ENCODE results near the gene S1PR3. TPM values are rescaled to one million over a fixed set of nuclear protein-coding genes. Genes with fewer than 3 reads are reported as not detected.

The S1PR3 gene
- total and polyA plus RNA-seq, 2 donors (not counting 1 experiment from before 2014, with no cell fraction given) = 20.5 to 23.8 TPM

GRCh38 chr9:89012294-89013042 is 21.2 kb downstream of the S1PR3 start:
- Histone ChIP-seq H3K4me1 (ENCODE audit: control insufficient read depth, extremely low read depth, insufficient read depth, low read length) (no peaks in the 10 kb centered on the region), H3K27ac (ENCODE audit: insufficient read depth, low read length) (no peak overlapping the region), H3K4me3 (replicated peaks in 1 of 4; ENCODE audit: control extremely low read depth in 1 of 4, insufficient read depth in 1 of 4, low read depth in 3 of 4, low read length in 4 of 4) (no peak overlapping the region), H3K27me3 (ENCODE audit: control insufficient read depth, insufficient read depth, low read length) (no peaks in the 10 kb centered on the region), H3K79me2 (ENCODE audit: control insufficient read depth, insufficient read depth, low read length) (no peaks in the 10 kb centered on the region), H3K9ac (ENCODE audit: insufficient read depth, low read length) (no peak overlapping the region), H3K4me2 (ENCODE audit: extremely low read depth, insufficient read depth, low read length) (no peak overlapping the region), H2AFZ (ENCODE audit: low read length) (no peak overlapping the region), H3K36me3 (ENCODE audit: control insufficient read depth, insufficient read depth, low read length) (no peaks in the 10 kb centered on the region), H4K20me1 (ENCODE audit: control insufficient read depth, extremely low read depth, insufficient read depth, low read length) (no peaks in the 10 kb centered on the region), H3K9me3 (ENCODE audit: control insufficient read depth, insufficient read depth, low read depth, low read length) (no peaks in the 10 kb centered on the region)
- TF ChIP-seq CTCF (conservative IDR thresholded peaks at IDR 0.05 in 1 of 2, IDR thresholded peaks at IDR 0.05 in 1 of 2; ENCODE audit: low read depth in 1 of 2, low read length in 2 of 2) (no peak), EZH2 (IDR thresholded peaks at IDR 0.05; ENCODE audit: low read length, missing control alignments) (no peak)
- no peak for DNase-seq (ENCODE audit: low read depth in 2 of 2)

DNA sequence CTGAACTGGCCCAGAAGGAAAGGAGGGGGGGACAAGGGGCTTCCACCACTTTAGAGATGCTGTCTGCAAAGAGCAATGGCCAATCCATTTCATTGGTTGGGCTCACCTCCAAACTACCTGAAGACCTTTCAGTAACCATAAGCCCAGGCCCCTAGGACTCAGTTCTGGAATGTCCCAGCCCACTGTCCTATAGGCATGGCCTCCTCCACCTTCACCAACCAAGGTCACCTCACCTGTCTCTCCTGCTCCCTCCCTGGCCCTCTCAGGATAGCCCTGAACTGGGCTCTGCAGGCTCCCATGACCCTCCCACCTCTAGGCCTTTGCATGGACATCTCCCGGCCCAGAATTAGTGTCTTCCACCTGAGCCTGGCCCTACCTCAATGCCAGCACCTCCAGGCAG is 22.4 kb downstream of the S1PR3 start:
- no peak for TF ChIP-seq CTCF (conservative IDR thresholded peaks at IDR 0.05 in 1 of 2, IDR thresholded peaks at IDR 0.05 in 1 of 2; ENCODE audit: low read depth in 1 of 2, low read length in 2 of 2)
- TF ChIP-seq EZH2 (IDR thresholded peaks at IDR 0.05; ENCODE audit: low read length, missing control alignments) = no peak
- Histone ChIP-seq H3K9me3 (ENCODE audit: control insufficient read depth, insufficient read depth, low read depth, low read length) (no peaks in the 10 kb centered on the region), H3K4me1 (ENCODE audit: control insufficient read depth, extremely low read depth, insufficient read depth, low read length) (no peaks in the 10 kb centered on the region), H3K4me2 (ENCODE audit: extremely low read depth, insufficient read depth, low read length) (no peak overlapping the region), H3K9ac (ENCODE audit: insufficient read depth, low read length) (no peak overlapping the region), H3K27ac (ENCODE audit: insufficient read depth, low read length) (no peak overlapping the region), H3K4me3 (replicated peaks in 1 of 4; ENCODE audit: control extremely low read depth in 1 of 4, insufficient read depth in 1 of 4, low read depth in 3 of 4, low read length in 4 of 4) (no peak overlapping the region), H2AFZ (ENCODE audit: low read length) (no peak overlapping the region), H3K27me3 (ENCODE audit: control insufficient read depth, insufficient read depth, low read length) (no peaks in the 10 kb centered on the region), H4K20me1 (ENCODE audit: control insufficient read depth, extremely low read depth, insufficient read depth, low read length) (no peaks in the 10 kb centered on the region), H3K36me3 (ENCODE audit: control insufficient read depth, insufficient read depth, low read length) (no peaks in the 10 kb centered on the region), H3K79me2 (ENCODE audit: control insufficient read depth, insufficient read depth, low read length) (no peaks in the 10 kb centered on the region)
- no peak for DNase-seq (ENCODE audit: low read depth in 2 of 2)

DNA sequence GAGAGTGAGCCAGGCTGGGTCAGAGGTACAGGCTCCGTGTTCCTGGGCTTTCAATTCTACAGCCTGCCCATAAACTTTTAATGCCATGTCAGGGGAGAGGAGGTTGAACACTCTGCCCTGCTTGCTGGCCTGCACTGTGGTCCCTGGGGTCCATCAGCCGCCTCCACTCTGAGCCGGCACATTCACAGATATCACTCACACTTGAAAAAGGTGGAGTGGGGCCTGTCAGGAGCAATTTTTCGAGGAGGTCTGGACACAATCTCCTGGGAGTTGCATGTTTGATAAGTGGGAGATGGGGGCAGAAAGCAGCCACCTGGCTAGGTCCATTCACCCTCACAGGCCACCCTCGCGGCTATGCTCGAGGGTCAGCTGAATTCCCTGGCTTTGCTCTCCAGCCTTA is 22.9 kb downstream of the S1PR3 start:
- no peak overlapping the region for H3K9ac ChIP-seq (ENCODE audit: insufficient read depth, low read length)
- no peak overlapping the region for H3K27ac ChIP-seq (ENCODE audit: insufficient read depth, low read length)
- DNase-seq (ENCODE audit: low read depth in 2 of 2) = no peak
- no peak overlapping the region for H2AFZ ChIP-seq (ENCODE audit: low read length)
- H3K4me2 ChIP-seq (ENCODE audit: extremely low read depth, insufficient read depth, low read length) = no peak overlapping the region
- no peak for TF ChIP-seq EZH2 (IDR thresholded peaks at IDR 0.05; ENCODE audit: low read length, missing control alignments)
- no peak for TF ChIP-seq CTCF (conservative IDR thresholded peaks at IDR 0.05 in 1 of 2, IDR thresholded peaks at IDR 0.05 in 1 of 2; ENCODE audit: low read depth in 1 of 2, low read length in 2 of 2)
- no peaks in the 10 kb centered on the region for H3K4me1 ChIP-seq (ENCODE audit: control insufficient read depth, extremely low read depth, insufficient read depth, low read length)
- no peaks in the 10 kb centered on the region for H3K27me3 ChIP-seq (ENCODE audit: control insufficient read depth, insufficient read depth, low read length)
- no peaks in the 10 kb centered on the region for H3K36me3 ChIP-seq (ENCODE audit: control insufficient read depth, insufficient read depth, low read length)
- H4K20me1 ChIP-seq (ENCODE audit: control insufficient read depth, extremely low read depth, insufficient read depth, low read length) = no peaks in the 10 kb centered on the region
- H3K4me3 ChIP-seq (replicated peaks in 1 of 4; ENCODE audit: control extremely low read depth in 1 of 4, insufficient read depth in 1 of 4, low read depth in 3 of 4, low read length in 4 of 4) = no peak overlapping the region
- H3K79me2 ChIP-seq (ENCODE audit: control insufficient read depth, insufficient read depth, low read length) = no peaks in the 10 kb centered on the region
- no peaks in the 10 kb centered on the region for H3K9me3 ChIP-seq (ENCODE audit: control insufficient read depth, insufficient read depth, low read depth, low read length)
